HG02885 (cell line): ENCODE measurements around the gene BAIAP2.
"Not testable (repeated sequence)": the region's sequence is repeated elsewhere in the genome, so short reads cannot be mapped to it uniquely, and the experiment has no call there.

ENCODE experiments used
- ATAC-seq: cut with Tn5 transposase; IDR thresholded peaks from one replicate; pipeline ENCODE4 v1.9.1; 2021; ENCODE audit warnings: mild to moderate bottlenecking; ENCODE audit not compliant: unreplicated experiment, poor library complexity

The BAIAP2 gene

GRCh38 chr17:81148986-81149533, 114.1 kb downstream of the BAIAP2 start:
- ATAC-seq, result no peak

- ATAC-seq, result no peak
These were observed 115.6 kb downstream of the BAIAP2 start for GRCh38 chr17:81150377-81151077.

DNA sequence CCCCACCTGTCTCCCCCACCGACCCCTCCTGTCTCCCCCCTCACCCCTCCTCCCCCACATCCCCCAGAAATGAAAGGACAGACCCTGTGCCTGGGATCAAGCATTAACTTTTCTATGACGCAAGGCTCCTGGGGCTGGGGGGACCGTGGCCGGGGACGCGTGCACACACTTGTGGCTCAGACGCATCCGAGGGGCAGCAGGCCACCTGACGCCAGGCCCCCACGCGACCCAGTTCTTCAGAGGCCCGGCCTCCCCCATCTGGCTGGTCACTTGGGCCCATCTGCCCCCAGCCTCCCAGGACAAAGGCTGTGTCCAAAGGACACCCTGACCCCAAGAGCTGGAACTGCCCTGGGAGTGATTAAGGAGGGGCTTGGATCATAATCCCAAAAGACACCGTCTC, 116.3 kb downstream of the BAIAP2 start:
- ATAC-seq, result no peak

GRCh38 chr17:81152288-81152828, 117.4 kb downstream of the BAIAP2 start:
- no peak for ATAC-seq

DNA sequence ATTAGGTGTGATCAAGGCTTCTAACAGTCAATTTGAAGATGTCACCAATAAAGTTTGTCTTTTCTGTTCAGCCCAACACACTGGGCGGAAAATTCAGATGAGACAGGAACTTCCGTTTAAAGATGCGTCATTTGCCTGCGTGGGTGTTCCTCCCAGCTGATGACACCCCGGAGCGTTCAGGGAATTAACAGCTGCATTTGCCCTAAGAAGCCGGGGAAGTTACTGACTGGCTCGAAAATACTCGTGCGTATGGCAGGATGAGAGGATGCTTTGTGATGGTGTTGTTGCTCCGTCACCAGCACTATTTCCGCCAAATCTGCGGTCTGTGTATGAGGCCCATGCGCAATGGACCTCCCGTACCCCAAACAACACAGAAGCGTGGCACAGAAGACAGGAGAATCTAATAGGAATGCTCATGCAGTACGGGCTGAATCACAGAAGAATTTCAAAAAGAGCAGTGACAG, 118.4 kb downstream of the BAIAP2 start:
- no peak for ATAC-seq

- ATAC-seq, result not testable (repeated sequence)
These were observed 119.1 kb downstream of the BAIAP2 start for GRCh38 chr17:81154016-81154415.

- no peak for ATAC-seq
These were observed 120.0 kb downstream of the BAIAP2 start for GRCh38 chr17:81154961-81155360.

DNA sequence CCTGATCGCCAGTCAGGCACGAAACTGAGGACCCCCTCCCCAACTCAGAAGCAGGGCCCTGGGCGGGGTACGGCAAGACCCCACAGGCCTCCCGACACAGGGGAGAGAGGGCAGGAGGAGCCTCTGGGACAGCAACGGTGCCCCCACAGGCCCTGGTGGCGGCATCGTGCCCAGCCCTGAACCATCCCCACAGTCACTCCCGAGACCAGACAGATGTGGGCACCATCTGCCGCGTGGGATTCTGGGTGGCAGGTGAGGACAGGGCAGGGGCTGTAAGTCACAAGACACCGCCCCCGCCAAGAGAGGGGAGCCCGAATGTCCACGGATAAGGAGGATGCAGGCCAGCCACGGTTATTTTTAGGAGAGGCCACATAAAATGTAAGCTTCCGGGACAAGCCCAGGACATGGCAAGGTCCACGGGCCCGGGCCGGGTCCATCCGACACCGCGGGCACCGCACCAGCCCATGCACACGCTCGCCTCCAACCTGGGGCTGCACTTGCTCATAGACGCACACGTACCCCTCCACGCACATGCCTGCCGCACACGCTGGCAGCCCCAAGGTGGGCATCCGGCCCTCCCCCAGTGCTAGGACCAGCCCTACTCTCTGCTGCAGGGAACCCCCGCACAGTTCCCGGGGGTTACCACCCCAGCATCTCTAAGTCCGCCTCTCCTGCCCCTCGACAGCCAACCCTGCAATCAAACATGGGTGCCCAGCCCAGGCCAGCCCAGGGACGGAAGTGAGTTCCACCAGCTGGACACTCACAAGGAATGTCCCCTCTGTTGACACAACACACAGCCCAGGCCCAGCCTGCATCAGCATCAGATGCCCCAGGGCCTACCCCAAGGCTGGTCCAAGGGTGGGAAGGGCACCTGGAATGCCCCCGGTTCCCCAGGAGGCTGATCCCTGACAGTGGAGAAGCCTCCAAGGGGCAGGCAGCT, 122.2 kb downstream of the BAIAP2 start:
- no peak for ATAC-seq

DNA sequence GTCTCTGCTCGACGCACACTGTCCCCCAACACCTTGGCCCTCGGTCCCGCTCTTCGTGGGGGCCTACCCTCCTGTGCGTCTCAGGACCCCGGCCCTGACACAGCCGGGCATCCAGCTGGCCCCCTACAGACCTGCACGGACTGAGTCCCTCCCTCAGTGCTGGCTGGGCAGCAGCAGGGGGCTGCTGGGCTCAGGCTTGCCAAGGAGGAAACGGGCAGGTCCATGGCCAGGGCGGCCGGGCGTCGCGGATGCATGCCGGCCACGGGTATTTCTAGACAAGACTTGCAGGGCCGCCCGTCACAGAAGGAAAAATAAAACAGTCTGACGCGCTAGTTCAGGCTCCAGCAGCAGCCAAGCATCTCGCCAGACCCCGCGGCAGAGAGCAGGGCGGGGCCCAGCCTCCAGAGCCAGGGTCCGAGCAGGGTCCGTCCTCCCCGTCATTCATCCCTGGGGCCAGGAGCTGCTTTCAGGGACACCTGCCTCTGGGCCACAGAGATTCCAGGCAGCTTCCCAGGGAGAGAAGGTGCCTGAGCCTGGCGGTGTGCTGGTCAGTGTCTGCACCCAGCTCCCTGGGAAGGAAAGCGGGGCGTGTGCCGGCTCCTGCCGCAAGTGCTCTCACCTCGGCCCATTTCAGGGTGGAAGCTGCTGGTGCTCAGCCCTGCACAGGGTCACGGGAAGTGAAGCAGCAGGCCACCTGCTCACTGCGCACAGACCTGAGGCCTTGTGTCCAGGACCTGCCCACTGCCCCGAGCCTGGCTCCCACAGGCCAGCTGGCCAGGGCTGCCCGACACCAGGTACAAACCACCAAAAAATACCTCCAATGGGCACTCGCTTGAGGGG, 123.1 kb downstream of the BAIAP2 start:
- ATAC-seq, result no peak

- ATAC-seq, result no peak
These were observed 124.0 kb downstream of the BAIAP2 start for GRCh38 chr17:81158688-81159590.

DNA sequence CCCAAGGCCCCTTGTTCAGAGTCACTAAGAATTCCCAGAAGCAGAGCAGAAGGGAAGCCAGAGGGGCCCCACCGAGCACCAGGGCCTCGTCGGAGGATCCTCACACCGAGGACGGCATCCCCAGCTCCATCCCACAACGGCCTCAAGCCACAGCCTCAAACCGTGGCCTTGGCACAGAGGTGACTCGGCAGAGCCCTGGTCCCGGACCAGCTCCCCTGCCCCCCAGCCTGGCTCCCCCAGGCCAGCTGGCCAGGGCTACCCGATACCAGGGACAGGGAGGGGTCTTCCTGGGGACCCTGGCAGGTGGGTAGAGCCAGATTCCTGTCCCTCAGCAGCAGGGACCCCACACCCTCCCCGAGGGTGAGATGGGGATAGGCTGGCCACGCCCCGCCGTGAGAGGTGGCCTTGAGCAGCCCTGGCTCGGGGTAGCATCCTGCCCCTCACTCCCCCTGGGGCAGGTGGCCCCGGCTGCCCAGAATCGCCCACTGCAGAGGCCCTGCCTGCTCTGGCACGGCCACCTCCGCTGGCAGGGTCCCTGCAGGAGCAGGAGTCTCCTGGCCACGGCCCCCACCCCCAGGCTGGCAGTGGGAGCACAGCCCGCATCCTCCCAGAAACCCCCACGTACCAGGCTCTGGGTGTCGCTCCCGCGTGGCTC, 124.8 kb downstream of the BAIAP2 start:
- ATAC-seq, result no peak

- ATAC-seq, result no peak
These were observed 125.4 kb downstream of the BAIAP2 start for GRCh38 chr17:81160306-81160705.

DNA sequence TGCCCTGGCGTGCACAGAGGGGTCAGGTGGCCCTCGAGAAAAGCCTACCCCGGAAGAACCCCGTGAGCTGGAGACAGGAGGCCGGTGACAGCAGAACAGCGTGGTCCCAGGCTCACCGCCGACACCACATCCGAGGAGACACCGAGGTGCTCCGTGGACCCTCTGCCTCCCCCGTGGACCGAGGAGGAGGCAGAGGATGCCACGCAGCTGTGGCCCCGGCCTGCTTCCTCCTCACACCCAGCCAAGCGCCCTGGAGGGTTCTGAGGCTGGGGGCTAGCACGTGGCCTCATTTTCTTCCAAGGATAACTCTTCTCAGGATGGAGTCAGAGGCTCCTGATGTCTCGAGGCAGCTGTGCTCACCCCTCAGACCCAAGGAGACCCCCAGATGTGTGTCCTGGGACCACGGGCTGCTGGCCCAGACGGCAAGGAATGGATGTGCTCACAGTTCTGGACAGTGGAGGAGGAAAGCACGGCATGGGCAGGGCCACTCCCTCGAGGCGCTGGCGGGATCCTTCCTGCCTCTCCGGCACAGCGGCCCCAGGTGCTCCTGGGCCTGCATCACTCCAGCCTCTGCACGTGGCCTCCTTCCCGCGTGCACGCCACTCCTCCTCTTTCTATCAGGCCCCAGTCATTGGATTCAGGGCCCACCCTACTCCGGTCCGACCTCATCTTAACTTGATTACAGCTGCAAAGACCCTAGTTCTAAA, 125.9 kb downstream of the BAIAP2 start:
- ATAC-seq, result no peak

- ATAC-seq, result no peak
These were observed 126.6 kb downstream of the BAIAP2 start for GRCh38 chr17:81161536-81161935.

DNA sequence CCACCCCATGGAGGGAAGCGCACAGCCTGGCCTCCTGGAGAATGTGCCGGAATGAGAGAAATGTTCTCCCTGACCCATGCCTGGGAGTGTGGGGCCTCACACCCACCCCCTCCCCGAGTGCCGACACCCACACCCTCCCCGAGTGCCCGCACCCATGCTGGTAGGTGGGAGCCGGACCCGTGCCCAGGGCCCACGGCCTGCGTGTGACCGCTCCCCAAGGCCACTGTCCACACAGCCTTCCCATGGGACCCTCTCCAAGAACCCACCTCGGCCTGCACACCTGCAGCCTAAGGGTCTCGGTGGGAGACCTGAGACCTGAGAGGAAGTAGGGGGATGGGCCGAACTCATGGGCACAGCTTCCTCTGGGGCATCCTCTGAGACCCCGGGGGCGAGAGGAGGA, 127.0 kb downstream of the BAIAP2 start:
- ATAC-seq, result no peak

- no peak for ATAC-seq
These were observed 127.5 kb downstream of the BAIAP2 start for GRCh38 chr17:81162491-81162890.

DNA sequence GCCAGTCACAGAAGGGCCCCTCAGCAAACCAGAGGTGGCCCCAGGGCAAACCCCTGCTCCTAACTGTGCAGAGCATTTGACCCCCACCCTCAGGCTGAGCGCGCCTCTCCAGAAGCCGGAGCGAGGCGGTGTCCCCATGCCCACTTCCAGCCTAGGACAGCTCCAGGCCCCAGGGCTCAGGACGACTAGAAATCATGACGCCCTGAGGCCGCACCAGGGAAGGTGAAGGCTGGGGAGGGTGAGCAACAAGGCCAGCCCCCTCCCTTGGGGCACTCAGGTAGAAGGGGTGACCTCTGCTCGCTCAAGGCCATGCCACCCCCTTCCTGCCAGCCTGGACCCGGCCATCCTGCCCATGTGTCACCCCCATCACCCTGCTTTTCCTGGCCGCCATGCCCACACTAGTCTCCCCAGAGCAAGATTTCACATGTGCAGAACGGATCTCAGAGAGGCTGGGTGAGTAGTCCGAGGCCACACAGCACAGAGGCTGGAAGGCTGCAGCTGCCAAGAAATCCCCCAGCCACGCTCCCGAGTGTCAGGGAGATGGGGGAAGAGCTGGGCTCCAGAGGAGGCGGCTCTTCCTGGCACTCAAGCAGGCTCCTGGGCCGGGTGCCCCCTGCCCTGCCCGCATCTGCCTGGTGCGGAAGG, 128.2 kb downstream of the BAIAP2 start:
- ATAC-seq, result no peak
